Astrocyte (in vitro differentiated cells and primary cell): Measurements from ENCODE around the gene NAALADL2. TPM values are rescaled to one million over a fixed set of nuclear protein-coding genes. Genes with fewer than 3 reads are reported as not detected.

ENCODE experiments used
- DNase-seq: peaks from one replicate; pipeline ENCODE4 v3.0.0-alpha.2; 2010; ENCODE audit warnings: low read depth
- FAIRE-seq: peaks from 2 replicates; lab custom pipeline; 2011; peaks lifted over from hg19 to GRCh38; lab: Jason Lieb, UNC
- H2AFZ ChIP-seq: 2 replicates; pipeline ENCODE4 v1.6.0; 2012; ENCODE audit warnings: low read depth, low read length, inconsistent platforms
- H3K27ac ChIP-seq: 2 replicates; pipeline ENCODE4 v1.5.1; 2011; ENCODE audit warnings: low read depth, low read length, inconsistent platforms
- H3K27me3 ChIP-seq: 2 replicates; pipeline ENCODE4 v1.6.0; 2011; ENCODE audit warnings: low read length, inconsistent platforms; ENCODE audit not compliant: insufficient read depth
- H3K36me3 ChIP-seq: 2 replicates; pipeline ENCODE4 v1.5.1; 2011; ENCODE audit warnings: low read length, inconsistent platforms; ENCODE audit not compliant: insufficient read depth
- H3K4me1 ChIP-seq: 2 replicates; pipeline ENCODE4 v1.5.1; 2011; ENCODE audit warnings: low read length, inconsistent platforms; ENCODE audit not compliant: insufficient read depth
- H3K4me2 ChIP-seq: 2 replicates; pipeline ENCODE4 v1.6.0; 2012; ENCODE audit warnings: low read length, inconsistent platforms
- H3K4me3 ChIP-seq: 2 replicates; pipeline ENCODE4 v1.5.1; 2011; ENCODE audit warnings: low read depth, mild to moderate bottlenecking, low read length, inconsistent platforms; ENCODE audit not compliant: insufficient read depth
- H3K79me2 ChIP-seq: 2 replicates; pipeline ENCODE4 v1.6.0; 2012; ENCODE audit warnings: mild to moderate bottlenecking, low read length, inconsistent platforms; ENCODE audit not compliant: insufficient read depth
- H3K9ac ChIP-seq: 2 replicates; pipeline ENCODE4 v1.6.0; 2012; ENCODE audit warnings: mild to moderate bottlenecking, low read length, inconsistent platforms
- H3K9me3 ChIP-seq: 2 replicates; pipeline ENCODE4 v1.5.1; 2012; ENCODE audit warnings: low read depth, mild to moderate bottlenecking, low read length, inconsistent platforms; ENCODE audit not compliant: insufficient read depth
- H4K20me1 ChIP-seq: 2 replicates; pipeline ENCODE4 v1.6.0; 2012; ENCODE audit warnings: low read length, inconsistent platforms; ENCODE audit not compliant: insufficient read depth
- H3K27ac Mint-ChIP-seq: one replicate; pipeline ENCODE4 v1.8.0; 2021; ENCODE audit warnings: mild to moderate bottlenecking, mixed read lengths; ENCODE audit not compliant: unreplicated experiment
- H3K27me3 Mint-ChIP-seq: one replicate; pipeline ENCODE4 v1.8.0; 2021; ENCODE audit warnings: low read depth, mixed read lengths; ENCODE audit not compliant: unreplicated experiment
- H3K36me3 Mint-ChIP-seq: one replicate; pipeline ENCODE4 v1.8.0; 2021; ENCODE audit warnings: low read depth, mixed read lengths; ENCODE audit not compliant: unreplicated experiment
- H3K4me1 Mint-ChIP-seq: one replicate; pipeline ENCODE4 v1.8.0; 2021; ENCODE audit warnings: low read depth, mixed read lengths; ENCODE audit not compliant: unreplicated experiment
- H3K4me3 Mint-ChIP-seq: one replicate; pipeline ENCODE4 v1.8.0; 2021; ENCODE audit warnings: mild to moderate bottlenecking, moderate library complexity, mixed read lengths; ENCODE audit not compliant: unreplicated experiment
- H3K9me3 Mint-ChIP-seq: one replicate; pipeline ENCODE4 v1.8.0; 2021; ENCODE audit warnings: mild to moderate bottlenecking, mixed read lengths; ENCODE audit not compliant: unreplicated experiment
- CTCF ChIP-seq: IDR thresholded peaks from 2 replicates; pipeline ENCODE4 v1.5.1; 2011; ENCODE audit warnings: low read depth, mild to moderate bottlenecking, inconsistent platforms, low read length, moderate library complexity; ENCODE audit not compliant: insufficient read depth
- EZH2 ChIP-seq: IDR thresholded peaks from 2 replicates; pipeline ENCODE4 v1.6.1; 2012; ENCODE audit warnings: mild to moderate bottlenecking, low read length, inconsistent platforms; ENCODE audit not compliant: insufficient read depth
- total RNA-seq: library from RNA; stranded (reverse); gene quantifications from 2 replicates; pipeline ENCODE4 v1.2.1, GENCODE V29; 2021

The NAALADL2 gene
- total RNA-seq, 1 donor from 2014 or later = 2.7 TPM

- H3K36me3 Mint-ChIP-seq = no peaks in the 10 kb centered on the region
- H3K4me2 ChIP-seq = no peak overlapping the region
- H3K27me3 Mint-ChIP-seq = no peaks in the 10 kb centered on the region
- no peak for FAIRE-seq
- H3K27ac ChIP-seq = no peak overlapping the region
- no peaks in the 10 kb centered on the region for H3K27me3 ChIP-seq
- H3K9me3 Mint-ChIP-seq = no peaks in the 10 kb centered on the region
- no peaks in the 10 kb centered on the region for H4K20me1 ChIP-seq
- TF ChIP-seq CTCF = no peak
- no peak for TF ChIP-seq EZH2
- no peak overlapping the region for H3K27ac Mint-ChIP-seq
- no peak for DNase-seq
- H3K4me1 Mint-ChIP-seq = no peaks in the 10 kb centered on the region
- no peak overlapping the region for H3K9ac ChIP-seq
- no peaks in the 10 kb centered on the region for H3K36me3 ChIP-seq
- H3K4me3 ChIP-seq = no peak overlapping the region
- H3K9me3 ChIP-seq = no peaks in the 10 kb centered on the region
- H3K4me1 ChIP-seq = no peaks in the 10 kb centered on the region
- H3K79me2 ChIP-seq = no peaks in the 10 kb centered on the region
- H3K4me3 Mint-ChIP-seq = no peak overlapping the region
- H2AFZ ChIP-seq = no peak overlapping the region
These were observed 180.7 kb downstream of the NAALADL2 start for GRCh38 chr3:175039875-175040274.

GRCh38 chr3:175041369-175041768 lies 182.2 kb downstream of the NAALADL2 start:
- Histone ChIP-seq H3K79me2 (no peaks in the 10 kb centered on the region), H3K4me1 (no peaks in the 10 kb centered on the region), H3K36me3 (no peaks in the 10 kb centered on the region), H3K9ac (no peak overlapping the region), H3K4me3 (no peak overlapping the region), H4K20me1 (no peaks in the 10 kb centered on the region), H3K27me3 (no peaks in the 10 kb centered on the region), H2AFZ (no peak overlapping the region), H3K27ac (no peak overlapping the region), H3K9me3 (no peaks in the 10 kb centered on the region), H3K4me2 (no peak overlapping the region)
- no peak for DNase-seq
- H3K36me3 Mint-ChIP-seq = no peaks in the 10 kb centered on the region
- FAIRE-seq = peak; percentile 23
- H3K9me3 Mint-ChIP-seq = no peaks in the 10 kb centered on the region
- H3K4me1 Mint-ChIP-seq = no peaks in the 10 kb centered on the region
- TF ChIP-seq EZH2 (no peak), CTCF (no peak)
- no peak overlapping the region for H3K27ac Mint-ChIP-seq
- no peaks in the 10 kb centered on the region for H3K27me3 Mint-ChIP-seq
- H3K4me3 Mint-ChIP-seq = no peak overlapping the region

- Mint-ChIP-seq H3K27me3 (no peaks in the 10 kb centered on the region), H3K4me3 (no peak overlapping the region), H3K27ac (no peak overlapping the region), H3K4me1 (no peaks in the 10 kb centered on the region), H3K36me3 (no peaks in the 10 kb centered on the region), H3K9me3 (peaks cover 4% of the 10 kb centered on the region)
- no peak overlapping the region for H2AFZ ChIP-seq
- no peak overlapping the region for H3K9ac ChIP-seq
- H3K27me3 ChIP-seq = no peaks in the 10 kb centered on the region
- no peaks in the 10 kb centered on the region for H3K9me3 ChIP-seq
- H3K4me3 ChIP-seq = no peak overlapping the region
- no peak overlapping the region for H3K4me2 ChIP-seq
- no peak for FAIRE-seq
- DNase-seq = no peak
- no peaks in the 10 kb centered on the region for H3K36me3 ChIP-seq
- H3K4me1 ChIP-seq = no peaks in the 10 kb centered on the region
- no peak for TF ChIP-seq EZH2
- no peak for TF ChIP-seq CTCF
- no peaks in the 10 kb centered on the region for H4K20me1 ChIP-seq
- H3K27ac ChIP-seq = no peak overlapping the region
- H3K79me2 ChIP-seq = no peaks in the 10 kb centered on the region
These were observed 187.5 kb downstream of the NAALADL2 start for GRCh38 chr3:175046601-175047000.
